ENCODE results near the gene MANF.
A peak's percentile ranks its signal among the peaks of the same experiment; 100 is the strongest.

MANF gene

GRCh38 chr3:51390246-51391074 is 5.4 kb downstream of the MANF start:
- no peak for DNase-seq (ENCODE audit: low read depth)

- peak; percentile 96 for DNase-seq (ENCODE audit: low read depth)
Observed at GRCh38 chr3:51391075-51391565, 6.0 kb downstream of the MANF start, which contains the start of gene RBM15B. TSS of gene RBM15B (plus strand) at chr3:51391285. CDS start at chr3:51391400, 115 bp downstream.

GRCh38 chr3:51391566-51392354 is 6.7 kb downstream of the MANF start:
- peak; percentile 27 for DNase-seq (ENCODE audit: low read depth)

GRCh38 chr3:51392355-51393133 is 7.5 kb downstream of the MANF start:
- no peak for DNase-seq (ENCODE audit: low read depth)

GRCh38 chr3:51393134-51393495 is 8.0 kb downstream of the MANF start:
- DNase-seq (ENCODE audit: low read depth) = no peak

GRCh38 chr3:51393564-51393963 is 8.5 kb downstream of the MANF start:
- no peak for DNase-seq (ENCODE audit: low read depth)

GRCh38 chr3:51394541-51394940 is 9.4 kb downstream of the MANF start:
- no peak for DNase-seq (ENCODE audit: low read depth)

GRCh38 chr3:51395493-51396213 is 10.6 kb downstream of the MANF start:
- no peak for DNase-seq (ENCODE audit: low read depth)

- no peak for DNase-seq (ENCODE audit: low read depth)
Observed at GRCh38 chr3:51396401-51396800, 11.3 kb downstream of the MANF start.

- no peak for DNase-seq (ENCODE audit: low read depth)
Observed at GRCh38 chr3:51397392-51397791, 12.3 kb downstream of the MANF start.

- no peak for DNase-seq (ENCODE audit: low read depth)
Observed at GRCh38 chr3:51398595-51399310, 13.7 kb downstream of the MANF start.

GRCh38 chr3:51400166-51400565 is 15.1 kb downstream of the MANF start:
- DNase-seq (ENCODE audit: low read depth) = no peak

- no peak for DNase-seq (ENCODE audit: low read depth)
Observed at GRCh38 chr3:51401735-51402134, 16.6 kb downstream of the MANF start.

- no peak for DNase-seq (ENCODE audit: low read depth)
Observed at GRCh38 chr3:51403675-51404074, 18.6 kb downstream of the MANF start.

- no peak for DNase-seq (ENCODE audit: low read depth)
Observed at GRCh38 chr3:51408021-51408420, 22.9 kb downstream of the MANF start.

- no peak for DNase-seq (ENCODE audit: low read depth)
Observed at GRCh38 chr3:51408813-51409212, 23.7 kb downstream of the MANF start.

- DNase-seq (ENCODE audit: low read depth) = no peak
Observed at GRCh38 chr3:51422211-51422610, 37.1 kb downstream of the MANF start.

GRCh38 chr3:51426921-51427320 is 41.8 kb downstream of the MANF start:
- no peak for DNase-seq (ENCODE audit: low read depth)

- no peak for DNase-seq (ENCODE audit: low read depth)
Observed at GRCh38 chr3:51429138-51429537, 44.0 kb downstream of the MANF start.

GRCh38 chr3:51434110-51434509 is 49.0 kb downstream of the MANF start:
- DNase-seq (ENCODE audit: low read depth) = no peak

- DNase-seq (ENCODE audit: low read depth) = peak; percentile 33
Observed at GRCh38 chr3:51434746-51435327, 49.7 kb downstream of the MANF start.

Measured in fibroblast of gingiva (primary cell).